Kidney glomerular epithelial cell (primary cell): ENCODE measurements around the gene PKNOX2.

Experiments used
- DNase-seq: peaks from one replicate; lab custom pipeline; 2025; lab: John Stamatoyannopoulos, UW

The PKNOX2 gene

DNA sequence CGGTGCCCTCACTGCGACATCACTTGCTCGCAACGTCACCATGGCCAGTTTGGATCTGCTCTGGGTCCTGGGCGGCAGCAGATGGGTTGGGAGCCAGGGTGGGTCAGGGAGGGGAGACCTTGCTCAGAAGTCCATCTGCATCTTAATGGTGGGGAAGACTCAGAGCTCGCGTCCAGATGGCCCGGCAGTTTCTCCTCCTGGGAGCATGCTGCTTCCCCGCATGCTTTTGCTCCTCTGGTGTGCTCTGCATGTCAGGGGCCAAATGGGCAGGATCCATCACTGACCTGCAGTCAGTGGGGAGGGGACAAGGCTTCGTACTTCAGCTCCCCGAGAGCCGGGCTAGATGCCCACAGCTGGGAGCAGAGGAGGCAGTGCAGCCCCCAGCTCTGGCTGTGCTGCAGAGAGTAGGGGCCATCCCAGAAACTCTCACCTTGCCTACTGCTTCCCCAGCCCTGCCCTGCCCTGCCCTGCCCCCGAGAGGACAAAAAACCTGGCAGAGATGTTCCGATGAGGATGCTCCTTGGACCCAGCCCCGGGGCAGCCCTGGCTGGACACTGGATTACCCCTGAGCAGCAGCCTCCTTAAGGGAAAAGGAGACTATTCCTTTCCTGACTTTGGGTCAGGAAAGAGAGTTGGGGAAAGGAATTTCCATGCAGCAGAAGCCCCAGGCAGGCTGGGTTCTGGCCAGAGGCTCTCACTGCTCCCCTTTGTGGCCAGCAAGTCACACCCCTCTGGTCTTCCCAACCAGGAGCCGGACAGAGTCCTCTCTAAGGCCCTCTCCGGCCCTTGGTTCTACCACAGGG is 149.9 kb downstream of the PKNOX2 start:
- no peak for DNase-seq

DNA sequence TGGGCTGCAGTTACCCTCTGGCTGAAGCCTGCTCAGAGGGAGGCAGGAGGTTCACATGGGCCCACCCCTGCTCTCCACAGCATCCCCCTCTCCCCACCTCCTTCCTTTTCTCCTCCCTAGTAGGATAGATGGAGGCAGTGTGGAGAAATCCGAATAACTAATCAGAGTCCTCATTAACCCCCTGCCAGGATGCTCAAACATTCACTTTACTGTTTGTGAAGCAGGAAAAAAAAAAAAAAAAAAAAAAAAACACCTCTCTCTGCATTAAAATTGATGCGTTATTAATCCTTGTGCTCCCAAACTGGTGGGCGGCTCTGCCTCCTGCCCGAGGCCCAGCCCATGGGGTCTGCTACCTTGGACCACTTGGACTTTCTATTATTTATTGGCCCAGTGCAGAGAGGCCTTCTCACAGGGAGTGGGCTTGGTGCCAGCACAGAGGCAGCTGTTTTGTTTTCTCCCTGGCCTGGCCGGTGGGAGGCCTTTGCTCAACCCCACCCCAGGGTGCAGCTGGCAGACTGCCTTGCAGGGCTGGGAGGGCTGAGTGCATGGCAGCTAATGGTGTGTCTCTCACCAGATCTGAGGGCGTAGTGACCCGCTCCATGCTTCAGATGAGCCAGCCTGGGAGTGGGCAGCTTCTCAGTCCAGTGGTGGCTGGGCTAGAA is 150.7 kb downstream of the PKNOX2 start:
- no peak for DNase-seq

DNA sequence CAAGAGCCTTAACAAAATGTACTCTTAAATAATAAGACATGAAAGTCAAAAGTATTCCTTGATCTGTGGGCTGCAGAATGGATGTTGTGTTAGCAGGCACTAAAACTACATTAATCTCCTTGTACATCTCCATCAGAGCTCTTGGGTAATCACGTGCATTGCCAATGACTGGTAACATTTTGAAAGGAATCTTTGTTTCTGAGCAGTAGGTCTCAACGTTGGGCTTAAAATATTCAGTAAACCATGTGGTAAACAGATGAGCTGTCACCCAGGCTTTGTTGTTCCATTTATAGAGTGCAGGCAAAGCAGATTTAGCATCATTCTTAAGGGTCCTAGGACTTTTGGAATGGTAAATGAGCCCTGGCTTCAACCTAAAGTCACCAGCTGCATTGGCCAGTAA is 152.9 kb downstream of the PKNOX2 start:
- no peak for DNase-seq

DNA sequence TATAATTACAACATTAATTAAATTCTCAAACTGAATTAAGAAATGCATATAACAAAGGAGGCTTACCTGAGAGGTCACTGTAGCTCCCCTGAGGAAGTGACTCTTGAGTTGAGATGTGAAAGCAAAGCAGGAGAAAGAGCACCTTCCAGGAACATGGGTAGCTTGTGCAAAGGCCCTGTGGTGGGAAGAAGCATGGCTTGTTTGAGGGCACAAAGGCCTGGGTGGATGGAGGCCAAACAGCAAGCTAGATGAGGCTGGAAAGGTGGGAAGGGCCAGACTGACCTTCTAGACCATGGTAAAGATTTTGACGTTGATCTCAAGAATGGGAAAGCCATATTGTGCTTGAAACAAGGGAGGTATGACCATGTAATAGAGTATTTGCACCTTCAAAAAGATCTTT is 155.1 kb downstream of the PKNOX2 start:
- no peak for DNase-seq

DNA sequence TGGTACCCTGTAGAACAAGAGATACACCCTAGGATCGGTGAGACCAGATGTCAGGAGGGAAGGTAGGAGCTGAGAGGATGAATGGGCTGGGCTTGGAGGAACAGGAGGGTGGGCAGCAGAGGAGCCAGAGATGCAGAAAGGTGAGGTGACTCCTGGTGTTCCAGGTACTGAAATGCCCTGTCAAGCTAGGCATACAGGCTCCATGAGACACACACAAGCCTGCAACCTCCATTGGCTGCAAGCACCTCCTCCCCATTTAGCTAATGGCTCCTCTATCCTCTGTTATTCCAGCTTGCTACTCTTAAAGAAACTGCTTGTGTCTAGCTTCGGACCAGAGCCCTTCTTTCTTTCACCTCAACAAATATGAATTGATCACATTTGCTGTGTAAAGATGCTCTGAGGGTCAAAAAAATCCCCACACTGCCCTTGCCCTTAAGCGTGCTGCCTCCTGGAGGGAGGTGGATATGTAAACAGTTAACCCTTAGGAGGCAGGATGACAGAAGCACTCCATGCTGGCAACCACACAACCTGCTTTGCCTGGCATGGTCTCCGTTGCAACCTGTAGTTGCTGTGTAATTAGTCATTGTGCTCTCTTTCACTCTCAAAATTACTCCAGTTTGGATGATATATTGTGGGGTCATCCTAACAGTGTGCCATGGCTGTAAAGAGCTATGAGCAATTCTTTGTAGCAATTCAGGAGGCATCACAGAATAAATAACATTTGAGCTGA is 156.0 kb downstream of the PKNOX2 start:
- no peak for DNase-seq

DNA sequence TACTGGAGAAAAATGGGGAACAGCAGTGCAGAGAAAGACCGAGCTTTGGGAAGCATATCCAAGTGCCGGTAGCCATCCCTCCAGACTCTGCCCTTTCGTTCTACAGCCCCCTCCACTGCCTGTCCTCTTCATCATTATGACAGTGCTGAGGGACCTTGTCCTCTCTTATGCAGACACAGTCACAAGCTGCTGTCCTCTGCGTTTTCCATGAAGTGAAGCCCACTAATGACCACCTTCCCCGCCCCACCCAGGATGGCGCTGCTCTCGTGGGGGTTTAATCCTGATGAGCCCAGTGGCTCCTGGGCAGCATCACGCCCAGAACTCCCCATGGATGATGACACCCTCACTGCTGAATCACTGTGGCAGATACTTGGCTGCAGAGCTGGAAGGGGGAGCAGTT is 157.7 kb downstream of the PKNOX2 start:
- DNase-seq = no peak

DNA sequence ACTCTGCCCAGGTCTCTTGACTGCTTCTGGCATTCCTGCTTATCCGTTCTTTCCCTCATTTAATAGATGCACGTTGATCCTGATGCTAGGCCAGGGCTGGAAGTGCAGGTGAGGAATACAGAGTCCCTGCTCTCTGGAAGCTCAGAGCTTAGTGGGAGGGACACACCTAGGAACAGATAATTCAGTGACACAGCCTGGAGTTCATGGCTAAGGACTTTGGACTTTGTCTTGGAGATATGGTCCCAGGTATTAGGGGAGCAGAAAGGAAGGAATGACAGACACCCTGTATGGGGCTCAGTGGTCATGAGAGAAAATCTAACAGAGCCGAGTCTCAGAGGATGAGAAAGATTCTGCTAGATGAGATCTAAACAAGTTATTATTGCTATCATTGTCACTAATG is 160.6 kb downstream of the PKNOX2 start:
- DNase-seq = no peak

DNA sequence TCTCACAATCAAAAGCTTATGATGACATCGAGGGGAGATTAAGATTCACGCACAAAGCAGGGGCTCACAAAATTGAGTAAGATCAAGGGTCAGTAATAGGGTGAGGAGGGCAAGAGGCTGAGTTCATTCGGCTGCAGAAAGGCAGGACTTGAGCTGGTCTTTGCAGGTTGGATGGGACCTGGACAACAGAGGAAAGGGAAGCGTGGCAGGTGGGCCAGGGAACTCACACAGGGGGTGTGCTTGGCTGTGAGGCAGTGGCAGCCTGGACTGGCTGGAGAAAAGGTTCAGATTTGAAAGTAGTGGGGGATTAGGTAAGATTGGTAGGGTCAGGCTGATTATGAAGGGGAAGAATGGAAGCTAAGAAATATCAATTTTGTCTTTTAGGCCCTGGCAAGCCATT is 161.6 kb downstream of the PKNOX2 start:
- DNase-seq = no peak

DNA sequence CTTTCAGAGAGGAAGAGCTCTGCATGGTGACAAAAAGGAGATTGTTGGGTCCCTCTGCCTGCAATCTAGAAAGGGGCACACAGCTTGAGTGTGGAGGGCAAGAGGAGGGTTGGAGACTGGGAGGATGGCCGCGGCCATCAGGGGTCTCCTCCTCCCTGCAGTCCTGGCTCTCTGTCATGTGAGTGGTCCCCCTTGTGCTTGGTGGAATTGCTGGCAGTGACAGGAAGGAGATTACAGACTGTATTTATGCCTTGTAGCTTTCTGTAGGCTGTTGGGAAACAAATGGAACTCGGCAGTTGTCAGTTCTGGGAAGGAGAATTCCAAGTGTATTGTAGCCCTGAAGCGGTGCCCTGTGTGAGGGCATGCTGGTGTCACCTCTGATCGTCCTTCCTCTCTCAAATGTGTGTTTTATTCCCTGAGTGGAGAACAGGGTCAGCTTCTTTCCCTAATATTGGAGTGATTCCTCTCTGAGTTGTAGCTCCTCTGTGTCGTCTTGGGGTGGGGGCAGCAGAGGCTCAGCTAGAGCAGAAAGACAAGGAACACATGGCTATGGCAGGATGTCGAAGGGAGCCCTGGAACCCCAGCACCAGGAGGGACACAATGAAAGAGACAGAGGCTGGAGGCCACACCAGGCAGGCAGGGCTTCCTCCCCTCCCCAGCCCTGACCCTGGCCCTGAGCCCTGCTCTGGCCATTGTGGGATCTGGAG is 163.1 kb downstream of the PKNOX2 start:
- no peak for DNase-seq

DNA sequence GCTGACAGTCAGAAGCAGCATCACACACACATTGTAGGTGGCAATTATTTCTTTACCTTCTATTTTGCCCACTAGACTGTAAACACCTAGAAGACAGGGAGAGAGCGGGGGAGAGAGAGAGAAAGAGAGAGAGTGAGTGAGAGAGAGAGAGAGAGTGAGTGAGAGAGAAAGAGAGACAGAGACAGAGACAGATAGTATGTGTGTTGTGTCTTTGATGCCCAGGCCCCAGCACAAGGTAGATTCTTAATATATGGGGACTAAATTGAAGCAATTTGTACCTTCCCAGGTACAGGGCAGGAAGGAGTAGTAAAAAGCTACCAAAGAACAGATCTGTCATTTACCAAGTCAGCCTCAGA is 163.7 kb downstream of the PKNOX2 start:
- no peak for DNase-seq

DNA sequence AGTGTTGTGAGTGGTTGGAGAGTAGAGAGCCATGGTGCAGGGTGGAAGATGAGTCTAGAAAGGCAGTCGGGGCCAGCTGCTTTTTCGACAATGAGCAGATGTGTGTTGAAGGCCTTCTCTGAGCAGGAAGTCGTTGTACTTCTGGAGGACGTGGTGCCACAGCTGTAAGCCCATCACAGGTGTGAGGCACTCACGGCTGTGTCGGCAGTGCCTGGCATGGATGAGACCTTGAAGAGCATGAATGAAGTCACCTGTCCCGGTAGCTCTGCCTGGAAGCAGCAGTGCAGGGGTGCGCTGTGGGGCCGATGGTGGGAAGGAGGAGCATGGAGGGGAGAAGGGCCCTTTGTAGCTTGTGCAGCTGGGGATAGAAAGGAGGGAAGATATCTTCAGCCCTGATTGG is 165.2 kb downstream of the PKNOX2 start:
- DNase-seq = no peak

DNA sequence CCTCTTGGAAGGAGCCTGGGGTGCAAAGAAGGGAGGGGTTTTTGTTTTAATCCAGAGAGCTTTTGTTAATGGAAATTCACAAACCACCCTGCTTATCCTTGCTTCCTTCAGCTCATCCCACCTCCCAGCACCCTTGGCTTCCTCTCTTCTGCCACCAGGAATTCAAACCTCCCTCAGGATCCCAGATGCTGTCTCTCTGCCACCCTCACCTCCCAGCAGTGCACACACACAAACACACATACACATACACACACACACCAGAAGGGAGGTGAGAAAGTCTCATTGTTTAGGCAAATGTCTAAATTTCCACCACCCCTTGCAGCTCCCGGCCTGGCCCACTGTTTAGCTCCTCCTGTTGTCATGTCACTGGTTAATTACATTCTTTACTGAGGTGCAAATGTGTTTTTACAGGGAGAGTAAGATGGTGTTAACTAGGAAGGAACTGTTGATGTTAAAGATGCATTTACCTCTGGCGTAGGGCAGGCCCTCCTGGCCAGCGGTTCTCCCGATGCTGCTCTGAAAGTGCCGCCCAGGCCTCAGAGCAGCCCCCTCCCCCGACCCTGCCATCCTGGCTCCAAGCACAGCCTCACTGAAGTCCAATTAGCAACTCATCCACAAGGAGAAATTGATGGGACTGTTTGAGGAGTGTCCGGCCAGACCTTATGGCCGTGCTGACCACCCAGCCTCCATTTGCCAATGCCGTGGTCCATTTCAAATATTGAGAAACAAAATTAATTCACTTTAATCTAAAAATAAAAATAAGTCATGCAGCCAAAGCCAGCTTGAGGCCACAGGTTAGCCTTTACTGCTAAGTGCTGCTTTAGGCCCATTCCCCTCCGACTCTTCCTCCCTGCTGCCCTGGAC is 166.1 kb downstream of the PKNOX2 start:
- DNase-seq = no peak

DNA sequence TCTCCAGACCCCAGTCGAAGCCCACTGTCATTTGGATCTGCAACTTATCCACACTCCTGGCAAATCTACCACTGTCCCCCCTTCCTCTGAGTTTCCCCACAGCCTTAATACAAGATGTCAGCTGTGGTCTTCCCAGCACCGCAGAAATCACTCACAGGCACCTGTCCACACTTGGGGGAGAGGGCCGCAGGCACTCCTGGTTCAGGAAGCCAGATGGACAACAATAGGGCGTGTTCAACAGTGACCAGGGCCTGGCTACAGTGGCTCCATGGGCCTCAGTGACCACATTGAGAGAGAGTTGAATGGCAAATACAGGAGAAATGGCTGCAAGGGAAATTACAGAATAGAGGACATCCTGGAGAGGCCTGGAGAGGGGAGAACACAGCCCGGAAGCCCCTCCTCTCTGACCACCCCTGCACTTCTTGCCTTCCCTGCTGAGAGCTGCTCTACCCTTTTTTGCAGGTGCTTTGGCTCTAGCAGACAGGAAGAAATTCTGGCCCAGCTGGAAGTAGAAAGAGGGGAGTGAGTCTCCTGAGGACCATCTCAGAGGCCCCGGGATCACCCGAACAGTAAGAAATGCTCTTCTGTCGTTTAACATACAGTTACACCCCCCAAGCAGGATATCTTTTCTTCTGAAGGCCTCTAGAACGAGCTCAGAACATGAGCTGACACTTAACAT is 166.9 kb downstream of the PKNOX2 start:
- DNase-seq = no peak

DNA sequence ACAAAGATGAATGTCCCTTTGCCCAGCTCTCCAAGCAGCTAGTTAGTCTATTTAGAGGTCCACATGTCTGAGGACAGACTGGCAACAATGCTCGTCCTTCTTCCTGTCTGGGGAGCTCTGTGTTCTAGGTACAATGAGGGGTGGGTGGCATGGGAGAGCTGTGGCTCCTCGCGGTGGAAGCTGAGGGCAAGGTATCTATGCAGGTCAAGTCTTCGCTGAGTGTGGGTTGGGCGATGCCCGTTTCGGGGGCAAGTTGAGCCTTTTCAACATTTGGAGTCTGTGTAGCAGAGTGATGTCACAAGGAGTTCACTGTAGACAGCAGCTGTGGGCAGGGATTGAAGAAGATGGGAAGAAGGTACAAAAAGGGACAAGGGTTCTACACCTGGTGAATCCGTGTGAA is 168.3 kb downstream of the PKNOX2 start:
- DNase-seq = no peak

DNA sequence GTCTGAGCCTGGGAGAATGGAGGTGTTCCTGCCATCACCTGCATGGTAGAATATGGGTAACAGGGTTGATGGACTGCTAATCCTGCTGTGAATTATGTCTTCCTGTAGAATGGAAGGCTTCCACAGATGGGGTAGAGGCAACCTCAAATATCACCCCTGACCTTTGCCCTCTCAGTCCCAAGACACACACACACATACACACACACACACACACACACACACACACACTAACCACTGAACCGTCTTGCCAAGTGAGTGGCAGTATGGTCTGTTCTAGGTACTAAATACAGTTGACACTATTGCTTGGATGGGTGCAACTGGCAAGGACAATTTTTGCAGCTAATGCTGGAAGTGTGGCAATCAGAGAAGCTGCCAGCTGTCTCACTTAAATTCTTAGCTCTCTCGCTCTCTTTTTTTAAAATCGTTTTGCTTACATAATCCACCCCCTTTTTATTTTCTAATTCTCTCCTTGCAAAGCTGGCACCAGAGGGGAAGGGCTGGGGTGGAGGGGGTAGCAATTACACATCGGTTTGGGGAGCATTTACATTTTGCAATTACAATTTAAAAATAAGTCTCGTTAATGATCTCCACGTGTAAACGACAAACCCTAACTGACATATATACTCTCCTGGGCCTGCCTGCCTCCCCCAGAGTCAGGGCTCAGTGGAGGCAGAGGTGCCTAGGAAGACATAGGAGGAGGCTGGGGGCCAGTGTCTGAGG is 169.0 kb downstream of the PKNOX2 start:
- DNase-seq = no peak

DNA sequence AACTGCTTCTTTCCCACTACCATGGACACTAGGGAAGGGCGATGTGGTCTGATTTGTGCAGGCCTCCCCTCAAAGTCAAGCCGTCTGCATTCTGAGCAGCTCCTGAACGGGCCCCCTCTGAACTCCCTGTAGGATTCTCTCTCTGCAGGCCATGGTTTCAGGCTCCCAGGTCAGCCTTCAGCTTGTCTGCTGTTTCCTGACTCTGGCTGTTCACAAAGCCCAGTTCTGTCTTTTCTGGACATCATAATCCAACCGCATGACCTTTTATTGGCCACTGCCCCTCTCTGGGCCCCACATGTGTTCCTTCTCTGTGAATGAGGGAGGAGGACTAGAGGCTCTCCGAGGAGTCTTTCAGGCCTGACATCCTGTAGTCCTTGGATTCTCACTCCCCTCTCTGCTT is 170.6 kb downstream of the PKNOX2 start:
- no peak for DNase-seq

DNA sequence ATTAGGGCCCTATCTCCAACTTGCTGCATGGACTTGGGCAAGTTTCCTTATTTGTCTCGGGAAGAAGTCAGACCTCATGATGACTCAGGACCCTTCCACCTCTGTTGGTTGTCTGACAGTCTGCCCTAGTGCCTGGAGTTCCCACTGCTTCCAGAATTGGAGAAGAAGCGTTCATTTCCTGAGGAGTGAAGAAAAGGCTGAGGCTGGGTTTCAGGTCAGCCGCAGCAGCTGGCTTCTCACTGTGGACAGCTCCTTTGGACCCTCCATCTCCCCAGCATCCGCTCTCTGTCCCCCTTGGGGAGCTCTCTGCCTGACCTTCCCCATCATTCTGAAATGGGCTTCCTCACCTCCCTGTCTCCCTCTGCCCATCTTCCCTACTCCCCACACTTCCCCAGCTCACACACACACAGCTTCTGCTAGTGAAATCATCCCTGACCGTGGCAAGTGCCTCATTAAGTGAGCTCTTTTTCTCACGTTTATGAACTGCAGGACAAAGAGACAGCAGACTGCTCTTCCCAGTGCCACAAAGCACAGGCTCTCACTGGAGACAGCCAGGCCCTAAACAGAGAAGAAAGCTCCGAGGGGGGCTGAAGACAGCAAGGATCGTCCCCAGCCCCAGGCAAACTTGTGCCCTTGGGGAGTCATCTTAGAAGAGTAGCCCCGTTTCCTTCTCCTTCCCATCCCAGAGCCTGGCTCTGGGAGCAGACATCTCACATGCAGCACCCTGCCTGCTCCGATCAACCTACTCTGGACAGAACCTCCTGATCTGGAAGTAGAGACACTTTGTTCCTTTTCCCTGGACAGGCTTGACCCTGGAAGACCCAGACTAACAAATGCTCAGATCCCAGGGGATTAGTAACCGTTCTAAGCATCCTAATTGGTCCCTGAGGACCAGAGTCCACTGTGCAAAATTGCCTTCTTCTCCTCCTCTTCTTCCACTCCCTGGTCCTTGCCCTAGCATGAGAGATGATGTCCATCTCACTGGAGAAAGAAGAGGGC is 173.6 kb downstream of the PKNOX2 start:
- DNase-seq = no peak

DNA sequence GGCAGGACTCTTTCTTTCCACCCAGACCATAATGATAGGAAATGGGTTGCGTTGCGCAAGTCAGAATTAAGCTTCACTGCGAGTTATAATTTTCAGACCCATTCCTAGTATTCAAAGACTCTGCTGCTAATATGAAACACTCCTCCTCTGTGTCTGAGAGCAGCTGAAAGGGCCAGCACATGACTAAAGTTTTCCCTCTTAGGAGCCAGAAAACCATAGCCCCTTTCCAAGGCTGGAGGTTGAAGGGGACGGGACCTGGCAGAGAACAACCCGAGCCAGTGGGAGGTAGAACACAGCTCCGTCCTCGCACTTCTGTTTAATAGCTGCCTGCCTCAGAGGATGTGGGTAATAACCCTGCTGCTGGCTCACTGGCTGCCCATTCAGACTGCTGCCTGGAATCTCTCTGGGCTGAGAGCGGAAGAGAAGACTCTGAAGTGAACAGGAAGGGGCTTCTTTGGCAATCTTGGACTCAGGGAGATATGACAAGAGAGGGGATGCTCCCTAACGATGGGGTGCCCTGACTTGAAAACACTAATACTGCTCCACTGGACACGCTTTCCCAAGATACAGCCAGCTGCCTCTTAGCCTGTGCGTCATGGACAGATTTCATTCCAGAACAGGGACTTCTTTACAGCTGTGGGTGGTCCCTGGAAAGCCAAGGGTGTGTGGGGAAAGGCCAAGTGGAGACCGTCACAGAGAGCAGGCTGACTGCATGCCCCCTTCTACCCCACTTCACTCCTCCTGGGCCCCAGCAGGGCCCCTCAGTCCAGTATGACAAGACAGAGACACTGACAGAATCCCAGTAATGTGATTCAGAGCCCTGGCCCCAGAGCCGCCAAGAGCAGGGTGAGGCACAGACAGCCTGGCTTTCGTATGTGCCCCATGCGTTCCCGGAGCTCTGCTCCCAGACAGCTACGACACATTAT is 174.6 kb downstream of the PKNOX2 start:
- DNase-seq = no peak
